Body of pancreas (tissue), 4 donors: Measurements from ENCODE around the gene ANKRD23. TPM values are rescaled to one million over a fixed set of nuclear protein-coding genes. Genes with fewer than 3 reads are reported as not detected.

Experiments
- ATAC-seq: fragments of 150-250 bp; one replicate; pipeline ENCODE4 v1.9.1; 2016
- DNase-seq, 4 donors: peaks; one replicate each; pipeline ENCODE4 v3.0.0-alpha.2; 2019
- H3K27ac ChIP-seq, 4 donors: fragments of 200-600 bp; sonication (generic); 1 replicate in 3 of 4; 2 replicates in 1 of 4; pipeline versions ENCODE4 v1.5.1 to v1.6.1; 2016 to 2019; ENCODE audit warnings: mild to moderate bottlenecking in 1 of 4, mixed read lengths in 1 of 4, moderate library complexity in 1 of 4
- H3K27me3 ChIP-seq, 2 donors: fragments of 200-600 bp; sonication (generic); one replicate each; pipeline ENCODE4 v1.6.0; 2016; ENCODE audit warnings: mild to moderate bottlenecking in 1 of 2
- H3K36me3 ChIP-seq, 2 donors: fragments of 200-600 bp; sonication (generic); replicated peaks in 1 of 2; 2 replicates each; pipeline ENCODE4 v1.5.1; 2016; ENCODE audit warnings: low read depth in 2 of 2; ENCODE audit not compliant: insufficient read depth in 1 of 2
- H3K4me1 ChIP-seq: fragments of 200-600 bp; sonication (generic); one replicate; pipeline ENCODE4 v1.6.0; 2016
- H3K4me3 ChIP-seq, 2 donors: fragments of 200-600 bp; sonication (generic); 1 replicate in 1 of 2; 2 replicates in 1 of 2; pipeline ENCODE4 v1.5.1; 2016 to 2019
- H3K9me3 ChIP-seq, 3 donors: fragments of 200-600 bp; sonication (generic); 1 replicate in 2 of 3; 2 replicates in 1 of 3; pipeline ENCODE4 v1.5.1; 2016
- POLR2A ChIP-seq, 3 donors: fragments of 450-650 bp; IDR thresholded peaks; one replicate each; pipeline ENCODE4 v1.6.1; 2016; ENCODE audit warnings: antibody characterized with exemption in 3 of 3, mild to moderate bottlenecking in 2 of 3
- WGBS, 2 donors: methylation state at CpG; one replicate each; pipeline ENCODE4 v1.1.5; 2017; 5-methylcytosine and 5-hydroxymethylcytosine counted together
- intact Hi-C: fragments of 100-400 bp; cut with DNase I; formaldehyde crosslinking; loops from one replicate; pipeline ENCODE4 v1.15.1; 2023
- total RNA-seq, 2 donors: library from RNA; depleted of rRNA; stranded (reverse); fragments of >200 nt; gene quantifications; one replicate each; pipeline ENCODE4 v1.1.0, GENCODE V29; 2016
- TF ChIP-seq, protein P1 (sequence below), 7 experiments: fragments of 450-650 bp in 4 of 7; fragments of 200-600 bp in 3 of 7; sonication (generic) in 3 of 7; IDR thresholded peaks; one replicate each; pipeline ENCODE4 v1.5.1; 2016 to 2019; ENCODE audit warnings: antibody characterized with exemption in 7 of 7

The ANKRD23 gene
- total RNA-seq, 2 donors from 2014 or later = 4.2 to 12.9 TPM

DNA sequence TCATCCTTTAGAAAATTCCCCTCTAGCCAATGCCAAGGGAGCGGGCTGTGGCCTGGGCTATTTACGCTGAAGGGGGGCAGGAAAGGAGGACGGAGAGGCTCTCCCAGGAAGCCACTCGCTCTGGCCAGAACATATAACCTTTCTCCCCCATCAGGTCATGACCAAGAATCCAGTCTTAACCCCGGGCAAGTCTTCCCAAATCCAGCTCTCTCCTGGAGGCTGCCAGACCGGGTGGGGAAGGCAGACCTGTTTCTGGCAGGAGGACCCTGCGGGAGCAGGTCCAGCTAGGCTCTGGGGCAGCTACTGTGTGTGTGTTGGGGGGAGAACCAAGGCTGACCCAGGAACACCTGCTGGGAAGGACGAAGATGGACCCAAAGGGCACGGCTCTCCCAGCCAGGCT lies 39.5 kb upstream of the ANKRD23 start:
- no peak for TF ChIP-seq POLR2A (IDR thresholded peaks at IDR 0.05)
- TF ChIP-seq, protein P1, sequence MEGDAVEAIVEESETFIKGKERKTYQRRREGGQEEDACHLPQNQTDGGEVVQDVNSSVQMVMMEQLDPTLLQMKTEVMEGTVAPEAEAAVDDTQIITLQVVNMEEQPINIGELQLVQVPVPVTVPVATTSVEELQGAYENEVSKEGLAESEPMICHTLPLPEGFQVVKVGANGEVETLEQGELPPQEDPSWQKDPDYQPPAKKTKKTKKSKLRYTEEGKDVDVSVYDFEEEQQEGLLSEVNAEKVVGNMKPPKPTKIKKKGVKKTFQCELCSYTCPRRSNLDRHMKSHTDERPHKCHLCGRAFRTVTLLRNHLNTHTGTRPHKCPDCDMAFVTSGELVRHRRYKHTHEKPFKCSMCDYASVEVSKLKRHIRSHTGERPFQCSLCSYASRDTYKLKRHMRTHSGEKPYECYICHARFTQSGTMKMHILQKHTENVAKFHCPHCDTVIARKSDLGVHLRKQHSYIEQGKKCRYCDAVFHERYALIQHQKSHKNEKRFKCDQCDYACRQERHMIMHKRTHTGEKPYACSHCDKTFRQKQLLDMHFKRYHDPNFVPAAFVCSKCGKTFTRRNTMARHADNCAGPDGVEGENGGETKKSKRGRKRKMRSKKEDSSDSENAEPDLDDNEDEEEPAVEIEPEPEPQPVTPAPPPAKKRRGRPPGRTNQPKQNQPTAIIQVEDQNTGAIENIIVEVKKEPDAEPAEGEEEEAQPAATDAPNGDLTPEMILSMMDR (IDR thresholded peaks at IDR 0.05) = no peak
- DNase-seq (no peak), ATAC-seq (no peak)
- no peaks in the 10 kb centered on the region for H3K27me3 ChIP-seq
- 79 to 86% methylated on average over 6 to 9 of the region's 9 CpGs for WGBS, 2 donors
- H3K4me1 ChIP-seq = peaks cover 8% of the 10 kb centered on the region
- H3K36me3 ChIP-seq = no peaks in the 10 kb centered on the region
- H3K4me3 ChIP-seq = no peak overlapping the region
- H3K9me3 ChIP-seq = no peaks in the 10 kb centered on the region
- intact Hi-C loops = no loop called here
- H3K27ac ChIP-seq = no peak overlapping the region

DNA sequence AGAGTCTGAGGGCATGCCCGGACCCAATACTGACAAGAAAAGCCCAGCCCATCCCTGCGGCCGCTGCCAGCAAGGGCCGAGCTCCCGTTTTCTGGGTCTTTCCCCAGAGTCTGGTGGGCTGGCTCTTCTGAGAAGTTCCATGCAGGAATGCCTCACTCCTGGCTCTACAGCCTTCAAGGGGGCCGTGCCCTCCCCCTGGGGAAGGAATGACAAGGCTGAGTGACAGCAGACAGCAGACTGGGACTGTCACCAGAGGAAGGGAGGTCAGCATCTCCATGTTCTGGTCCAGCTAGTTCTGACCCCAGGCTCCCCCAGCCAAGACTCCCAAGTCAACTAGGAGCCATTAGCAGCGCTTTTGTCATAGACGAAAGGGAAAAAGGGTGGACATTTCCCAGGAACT lies 39.1 kb upstream of the ANKRD23 start:
- intact Hi-C loops = no loop called here
- no peak overlapping the region for H3K27ac ChIP-seq
- no peak overlapping the region for H3K4me3 ChIP-seq
- 70 to 84% methylated on average over 6 to 8 of the region's 8 CpGs for WGBS, 2 donors
- H3K9me3 ChIP-seq = no peaks in the 10 kb centered on the region
- no peak for TF ChIP-seq POLR2A (IDR thresholded peaks at IDR 0.05)
- TF ChIP-seq, protein P1 (IDR thresholded peaks at IDR 0.05) = no peak
- H3K27me3 ChIP-seq = no peaks in the 10 kb centered on the region
- DNase-seq (no peak), ATAC-seq (no peak)
- H3K36me3 ChIP-seq = no peaks in the 10 kb centered on the region
- H3K4me1 ChIP-seq = peaks cover 4% of the 10 kb centered on the region

DNA sequence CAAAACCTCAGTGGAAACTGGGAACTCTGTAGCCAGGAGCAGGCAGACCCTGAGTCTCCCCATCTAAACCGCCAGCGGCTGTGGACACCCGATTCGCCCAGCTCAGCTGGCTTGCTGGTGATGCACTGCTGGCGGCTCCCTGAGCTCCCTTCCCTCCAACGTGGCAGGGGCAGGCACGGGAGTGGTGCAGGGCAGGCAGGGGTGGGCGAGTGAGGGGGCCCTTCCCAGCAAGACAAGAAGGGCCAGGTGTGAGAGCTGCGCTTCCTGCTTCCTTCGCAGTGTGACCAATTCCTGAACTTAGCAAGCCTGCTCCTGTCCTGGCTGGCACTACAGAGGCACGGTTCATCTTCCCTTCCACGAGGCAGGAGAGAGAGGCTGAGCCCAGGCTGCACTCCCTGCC lies 38.4 kb upstream of the ANKRD23 start:
- H3K27ac ChIP-seq = no peak overlapping the region
- DNase-seq (no peak), ATAC-seq (no peak)
- no peaks in the 10 kb centered on the region for H3K9me3 ChIP-seq
- WGBS, 2 donors = 41 to 67% methylated on average over 2 to 12 of the region's 12 CpGs
- H3K27me3 ChIP-seq = no peaks in the 10 kb centered on the region
- H3K4me1 ChIP-seq = no peaks in the 10 kb centered on the region
- intact Hi-C loops = no loop called here
- no peaks in the 10 kb centered on the region for H3K36me3 ChIP-seq
- H3K4me3 ChIP-seq = no peak overlapping the region
- TF ChIP-seq, protein P1 (IDR thresholded peaks at IDR 0.05) = no peak
- TF ChIP-seq POLR2A (IDR thresholded peaks at IDR 0.05) = no peak

DNA sequence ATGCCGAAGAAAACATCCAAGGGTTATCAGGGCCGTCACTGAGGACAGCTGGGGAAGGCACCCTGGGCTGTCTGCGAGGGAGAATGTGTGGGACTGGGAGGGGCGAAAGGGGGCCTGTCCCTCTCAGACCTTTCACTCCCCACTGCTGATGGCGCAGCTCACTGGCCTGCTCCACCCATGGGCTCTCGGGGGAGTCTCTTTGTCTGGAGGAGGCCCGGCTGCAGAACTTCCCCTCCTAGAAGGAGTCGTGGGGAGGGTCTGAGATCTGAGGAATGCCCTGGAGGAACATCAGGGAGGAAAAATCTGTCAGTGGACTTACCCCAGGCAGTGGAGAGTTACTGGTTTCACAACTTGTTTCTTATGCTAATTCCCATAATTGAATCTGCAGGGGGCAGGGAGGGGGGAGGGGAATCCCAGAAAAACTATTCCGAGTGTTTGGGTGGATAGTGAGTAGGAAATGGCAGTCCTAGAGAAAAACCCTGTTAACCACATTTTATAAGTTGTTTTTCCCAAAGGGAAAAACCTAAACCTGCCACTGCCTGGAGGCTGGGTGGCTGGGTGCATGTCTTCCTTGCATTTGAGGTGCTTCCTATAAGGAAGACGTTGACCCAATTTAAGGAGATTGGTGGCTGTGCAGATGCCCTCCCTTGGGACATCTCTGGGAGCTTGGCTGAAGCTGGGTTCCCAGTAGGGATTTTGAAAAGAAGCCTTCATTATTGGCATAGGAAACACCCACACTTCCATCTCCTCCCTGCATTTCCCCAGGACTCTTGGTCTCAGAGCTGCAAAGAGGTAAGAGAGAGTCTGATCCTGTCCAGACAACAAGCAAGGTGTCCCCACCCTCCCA lies 37.8 kb upstream of the ANKRD23 start:
- Histone ChIP-seq H3K4me3 (no peak overlapping the region), H3K36me3 (no peaks in the 10 kb centered on the region), H3K9me3 (no peaks in the 10 kb centered on the region), H3K27me3 (no peaks in the 10 kb centered on the region), H3K4me1 (no peaks in the 10 kb centered on the region), H3K27ac (no peak overlapping the region)
- DNase-seq (no peak), ATAC-seq (no peak)
- TF ChIP-seq, protein P1 (IDR thresholded peaks at IDR 0.05) = no peak
- no peak for TF ChIP-seq POLR2A (IDR thresholded peaks at IDR 0.05)
- intact Hi-C loops = no loop called here
- 66 to 72% methylated on average over 10 of the region's 10 CpGs for WGBS, 2 donors

DNA sequence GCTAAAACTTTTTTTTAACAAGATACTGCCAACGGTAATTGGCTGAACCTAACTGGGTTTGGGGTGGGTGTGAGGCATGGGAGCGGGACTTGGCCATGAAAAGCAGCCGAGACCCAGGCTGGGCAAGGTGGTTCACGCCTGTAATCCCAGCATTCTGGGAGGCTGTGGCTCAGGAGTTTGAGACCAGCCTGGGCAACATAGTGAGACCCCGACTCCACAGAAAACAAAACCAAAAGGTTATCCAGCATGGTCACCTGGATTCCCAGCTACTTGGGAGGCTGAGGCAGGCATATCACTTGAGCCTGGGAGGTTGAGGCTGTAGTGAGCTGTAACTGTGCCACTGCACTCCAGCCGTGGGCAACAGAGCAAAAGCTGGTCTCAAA lies 37.1 kb upstream of the ANKRD23 start:
- Histone ChIP-seq H3K4me3 (no peak overlapping the region), H3K9me3 (no peaks in the 10 kb centered on the region), H3K36me3 (no peaks in the 10 kb centered on the region), H3K4me1 (no peaks in the 10 kb centered on the region), H3K27me3 (no peaks in the 10 kb centered on the region), H3K27ac (no peak overlapping the region)
- TF ChIP-seq POLR2A (IDR thresholded peaks at IDR 0.05) = no peak
- TF ChIP-seq, protein P1 (IDR thresholded peaks at IDR 0.05) = no peak
- no peak for DNase-seq
- intact Hi-C loops = no loop called here
- ATAC-seq = no peak
- 84 to 87% methylated on average over 3 to 6 of the region's 6 CpGs for WGBS, 2 donors
